Right cardiac atrium (tissue), 5 donors: ENCODE data around the gene CLCNKA. TPM values are rescaled to one million over a fixed set of nuclear protein-coding genes. Genes with fewer than 3 reads are reported as not detected.

ENCODE experiments used
- ATAC-seq, 2 donors: fragments of 200-7000 bp; cut with Tn5 transposase; one replicate each; pipeline versions ENCODE4 v1.8.0 to v1.9.1; 2020; ENCODE audit warnings: moderate library complexity in 2 of 2, mild to moderate bottlenecking in 1 of 2
- DNase-seq, 3 donors: peaks; one replicate each; pipeline ENCODE4 v3.0.0-alpha.2; 2020
- H3K27ac ChIP-seq: one replicate; pipeline ENCODE4 v1.5.1; 2013; ENCODE audit warnings: mild to moderate bottlenecking, low read length, control low read depth, moderate library complexity
- H3K27me3 ChIP-seq: one replicate; pipeline ENCODE4 v1.6.1; 2013; ENCODE audit not compliant: control insufficient read depth, insufficient read depth
- H3K4me1 ChIP-seq: one replicate; pipeline ENCODE4 v1.6.1; 2013; ENCODE audit warnings: low read length; ENCODE audit not compliant: control insufficient read depth, insufficient read depth
- H3K4me3 ChIP-seq: one replicate; pipeline ENCODE4 v1.5.1; 2013; ENCODE audit warnings: low read length, control low read depth
- H3K9me3 ChIP-seq: one replicate; pipeline ENCODE4 v1.6.1; 2013; ENCODE audit warnings: low read length; ENCODE audit not compliant: control insufficient read depth
- WGBS: extraction: QIAGEN DNeasy Blood & Tissue Kit; methylation state at CpG from one replicate; pipeline ENCODE4 v1.1.7; 2013; 5-methylcytosine and 5-hydroxymethylcytosine counted together
- intact Hi-C, 4 donors: fragments of 100-400 bp; cut with DNase I; formaldehyde crosslinking; loops; one replicate each; pipeline versions ENCODE4 v1.11.0 to v1.14.0; 2022 to 2023
- polyA plus RNA-seq: library from polyadenylated mRNA; stranded (reverse); fragments of 200-250 nt; gene quantifications from one replicate; pipeline ENCODE4 v1.2.3, GENCODE V29; 2013
- total RNA-seq, 4 donors: library from RNA; stranded (reverse); fragmentation: NEBNext Ultra II Directional; extraction: Animal tissue kit (Norgen Biotek cat#: 25700); gene quantifications; one replicate each; pipeline ENCODE4 v1.2.1, GENCODE V29; 2021
- donor health status: healthy with polysubstance abuse.
- donor health status: DM: no; HTN: yes; CAD: no.
- donor health status: DM: no; HTN: no; CAD: no.
- donor health status: DM: no; HTN: yes; CAD: no; lungs with severe emphysema.
- donor health status: DM: yes; HTN: yes; CAD: no.

The CLCNKA gene
- total and polyA plus RNA-seq, 5 donors: 0.31 to 0.93 (median 0.52) TPM

DNA sequence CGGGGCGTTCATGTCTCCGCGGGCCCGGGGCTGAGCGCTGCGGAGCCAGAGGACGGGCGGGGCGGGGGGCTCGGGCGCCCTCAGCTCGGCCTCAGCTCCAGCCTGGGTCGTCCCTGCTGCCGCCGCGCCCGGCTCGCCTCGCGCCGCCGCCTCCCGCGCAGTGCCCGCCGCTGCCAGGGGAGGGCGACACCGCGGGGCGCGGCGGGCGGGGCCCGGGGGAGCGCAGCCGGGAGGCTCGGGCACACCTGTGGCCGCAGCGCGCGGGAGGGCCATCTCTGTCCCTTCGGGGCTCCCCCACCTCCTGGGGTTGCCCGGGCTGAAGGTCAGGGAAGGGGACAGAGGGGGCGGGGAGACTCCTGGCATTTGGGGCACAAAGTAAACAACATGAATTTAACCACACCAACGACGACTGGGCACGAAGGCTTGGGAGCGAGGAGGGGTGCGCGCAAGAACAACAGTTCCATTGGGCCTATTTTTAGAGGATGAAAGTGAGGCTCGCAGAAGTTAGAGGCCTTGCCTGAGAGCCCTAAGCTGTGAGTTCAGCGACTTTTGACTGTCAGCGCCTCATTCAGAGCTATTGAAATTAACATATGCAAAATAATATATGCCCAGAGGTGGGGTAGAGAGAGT is 51.8 kb downstream of the CLCNKA start, which contains the start of gene FAM131C:
Gene FAM131C (minus strand): TSS at position 162 of the 630 bp plus-strand sequence. CDS start 209 bp downstream, outside the sequence.
- H3K4me3 ChIP-seq: peak within 1 kb of the TSS; percentile 51
- ATAC-seq (peak in 1 of 2 donors; percentile 4), DNase-seq (peak in 2 of 3 donors; percentile 62 to 67)
- H3K27me3 ChIP-seq: no peaks in the 10 kb centered on the region
- 3% methylated on average over 53 of the region's 54 CpGs for WGBS
- intact Hi-C loops: loop anchor here in 2 of 4 donors (10.0 kb wide), 2 partner anchors 281 to 291 kb away; partner anchors contain the start of genes FBXO42 (in 1 of the 2) and SZRD1 (in 1 of the 2)
- H3K9me3 ChIP-seq: no peaks in the 10 kb centered on the region
- no peak within 1 kb of the TSS for H3K27ac ChIP-seq
- H3K4me1 ChIP-seq: peaks cover 6% of the 10 kb centered on the region

DNA sequence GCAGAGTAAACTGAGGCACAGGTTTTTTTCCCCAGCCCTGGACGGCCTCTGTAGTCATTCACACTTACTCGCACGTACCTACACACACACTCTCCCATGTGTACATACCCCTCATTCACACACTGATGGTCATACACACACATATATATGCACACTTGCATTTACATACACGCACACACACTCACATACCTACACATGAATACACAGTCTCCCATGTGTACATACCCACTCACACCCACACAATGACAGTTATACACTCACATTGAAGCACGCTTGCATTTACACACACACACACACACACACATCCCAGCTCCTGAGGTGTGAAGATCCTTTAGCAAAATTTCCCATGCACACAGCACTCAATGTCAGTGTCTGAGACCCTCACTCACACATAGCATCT is 52.4 kb downstream of the CLCNKA start:
- no peak overlapping the region for H3K27ac ChIP-seq
- DNase-seq (no peak), ATAC-seq (no peak)
- peaks cover 8% of the 10 kb centered on the region for H3K4me1 ChIP-seq
- no peaks in the 10 kb centered on the region for H3K9me3 ChIP-seq
- H3K4me3 ChIP-seq: no peak overlapping the region
- intact Hi-C loops: loop anchor here in 2 of 4 donors (10.0 kb wide), 2 partner anchors 281 to 291 kb away; partner anchors contain the start of genes FBXO42 (in 1 of the 2) and SZRD1 (in 1 of the 2)
- no peaks in the 10 kb centered on the region for H3K27me3 ChIP-seq
- 85% methylated on average over 5 of the region's 5 CpGs for WGBS

DNA sequence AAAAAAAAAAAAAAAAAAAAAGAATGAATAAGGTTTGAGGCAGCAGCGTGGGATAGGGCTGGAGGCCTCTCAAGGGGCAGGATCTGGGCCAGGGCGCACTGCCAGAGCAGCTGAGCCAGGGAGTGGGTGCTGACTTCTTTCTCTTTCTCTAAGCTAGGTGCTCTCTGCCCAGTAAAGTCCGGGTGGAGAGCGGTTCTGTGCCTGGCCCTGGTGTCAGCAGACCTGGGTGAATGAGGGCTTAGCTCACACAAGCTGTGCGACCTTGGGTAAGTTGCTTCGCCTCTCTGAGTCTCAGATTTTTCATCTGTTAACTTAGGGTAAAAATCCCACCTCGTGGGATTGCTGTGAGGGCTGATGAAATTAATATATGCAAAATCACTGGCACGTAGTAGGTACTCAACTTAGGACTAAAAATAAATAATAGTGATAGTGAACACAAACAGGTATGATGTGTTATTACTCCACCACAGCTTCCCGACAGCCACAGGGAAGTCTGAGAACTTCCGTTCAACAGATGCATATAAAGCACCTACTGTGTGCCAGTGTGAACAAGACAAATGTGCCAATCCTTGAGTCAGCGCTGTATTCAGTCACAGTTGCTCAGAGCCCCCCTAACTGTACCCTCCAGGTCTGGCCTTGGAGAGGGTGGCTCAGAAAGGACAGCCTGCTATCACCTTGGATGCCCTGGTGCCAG is 53.6 kb downstream of the CLCNKA start:
- intact Hi-C loops: loop anchor here in 3 of 4 donors (5.0 to 10.0 kb wide), 3 partner anchors 279 to 289 kb away; partner anchors contain the start of genes FBXO42 (in 1 of the 3) and SZRD1 (in 1 of the 3)
- Histone ChIP-seq H3K4me3 (no peak overlapping the region), H3K27ac (peak overlapping the region; percentile 60), H3K9me3 (no peaks in the 10 kb centered on the region), H3K27me3 (no peaks in the 10 kb centered on the region), H3K4me1 (peaks cover 8% of the 10 kb centered on the region)
- ATAC-seq (peak; percentile 23 to 28), DNase-seq (peak; percentile 67 to 86 (median 84))
- whole genome bisulfite sequencing: 68% methylated on average over 11 of the region's 11 CpGs

DNA sequence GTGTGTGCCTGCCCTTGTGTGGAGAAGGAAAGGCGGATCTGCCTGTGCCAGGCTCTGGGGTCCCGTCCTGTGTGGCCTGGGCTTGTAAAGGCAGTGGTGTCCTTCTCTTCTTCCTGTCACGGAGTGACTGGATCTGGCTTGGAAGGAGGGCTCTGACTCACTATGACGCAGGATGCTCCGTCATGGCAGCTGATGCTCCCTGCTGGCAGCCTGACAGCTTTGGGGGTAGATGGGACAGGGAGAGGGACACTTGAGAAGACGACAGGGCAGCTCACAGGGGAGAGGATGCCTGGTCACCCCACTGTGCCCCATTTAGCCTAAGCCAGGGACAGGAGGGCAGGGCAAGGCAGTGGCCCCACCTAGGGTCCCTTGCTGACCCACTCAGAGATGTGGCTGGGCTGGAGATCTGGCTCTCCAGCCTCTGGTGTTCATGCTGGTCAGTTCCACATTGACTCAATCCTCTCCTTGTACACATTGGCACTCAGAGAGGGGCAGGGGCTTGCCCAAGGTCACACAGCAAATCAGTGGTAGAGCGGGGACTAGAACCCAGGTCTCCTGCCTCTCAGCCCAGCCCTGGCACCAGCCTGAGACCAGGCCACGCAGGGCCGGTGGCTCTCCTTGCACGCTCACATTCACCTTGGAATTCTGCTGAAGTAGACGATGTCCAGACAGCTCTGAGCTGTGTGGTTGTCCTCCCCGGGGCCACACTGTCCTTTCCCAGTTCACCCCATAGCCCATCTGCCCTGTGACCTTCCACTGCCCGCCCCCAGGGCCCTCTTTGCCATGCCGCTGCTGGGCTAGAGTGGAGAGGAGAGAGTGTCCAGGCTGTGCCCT is 54.4 kb downstream of the CLCNKA start:
- peak; percentile 2 to 50 for ATAC-seq
- Histone ChIP-seq H3K9me3 (no peaks in the 10 kb centered on the region), H3K4me3 (no peak overlapping the region), H3K27me3 (no peaks in the 10 kb centered on the region), H3K27ac (peak overlapping the region; percentile 78), H3K4me1 (peaks cover 8% of the 10 kb centered on the region)
- intact Hi-C loops: loop anchor here in 3 of 4 donors (5.0 to 10.0 kb wide), 3 partner anchors 279 to 289 kb away; partner anchors contain the start of genes FBXO42 (in 1 of the 3) and SZRD1 (in 1 of the 3)
- peak; percentile 68 to 80 (median 76) for DNase-seq
- WGBS: 72% methylated on average over 14 of the region's 14 CpGs

DNA sequence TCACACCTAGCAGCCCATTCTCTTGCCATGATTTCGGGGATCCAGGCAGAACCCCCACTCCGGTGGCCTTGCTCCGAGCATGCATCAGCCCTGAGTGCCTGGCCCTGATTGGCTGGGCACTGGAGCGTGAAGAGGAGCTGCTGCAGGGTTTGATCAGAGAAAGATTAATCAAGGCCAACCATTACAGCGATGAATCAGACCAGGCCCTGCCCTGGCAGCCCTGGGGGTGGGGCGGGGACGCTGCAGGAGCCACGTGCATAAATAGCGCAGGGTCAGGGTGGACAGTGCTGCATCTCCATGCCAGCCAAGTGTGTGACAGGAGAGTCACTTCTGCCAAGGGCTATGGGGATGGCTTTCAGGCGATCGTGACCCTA is 55.0 kb downstream of the CLCNKA start:
- DNase-seq: peak in 1 of 3 donors; percentile 80
- peaks cover 8% of the 10 kb centered on the region for H3K4me1 ChIP-seq
- peak; percentile 32 to 45 for ATAC-seq
- intact Hi-C loops: loop anchor here in 3 of 4 donors (5.0 to 10.0 kb wide), 3 partner anchors 278 to 288 kb away; partner anchors contain the start of genes FBXO42 (in 1 of the 3) and SZRD1 (in 1 of the 3)
- H3K27me3 ChIP-seq: no peaks in the 10 kb centered on the region
- WGBS: 70% methylated on average over 11 of the region's 11 CpGs
- no peaks in the 10 kb centered on the region for H3K9me3 ChIP-seq
- no peak overlapping the region for H3K4me3 ChIP-seq
- peak overlapping the region; percentile 78 for H3K27ac ChIP-seq

DNA sequence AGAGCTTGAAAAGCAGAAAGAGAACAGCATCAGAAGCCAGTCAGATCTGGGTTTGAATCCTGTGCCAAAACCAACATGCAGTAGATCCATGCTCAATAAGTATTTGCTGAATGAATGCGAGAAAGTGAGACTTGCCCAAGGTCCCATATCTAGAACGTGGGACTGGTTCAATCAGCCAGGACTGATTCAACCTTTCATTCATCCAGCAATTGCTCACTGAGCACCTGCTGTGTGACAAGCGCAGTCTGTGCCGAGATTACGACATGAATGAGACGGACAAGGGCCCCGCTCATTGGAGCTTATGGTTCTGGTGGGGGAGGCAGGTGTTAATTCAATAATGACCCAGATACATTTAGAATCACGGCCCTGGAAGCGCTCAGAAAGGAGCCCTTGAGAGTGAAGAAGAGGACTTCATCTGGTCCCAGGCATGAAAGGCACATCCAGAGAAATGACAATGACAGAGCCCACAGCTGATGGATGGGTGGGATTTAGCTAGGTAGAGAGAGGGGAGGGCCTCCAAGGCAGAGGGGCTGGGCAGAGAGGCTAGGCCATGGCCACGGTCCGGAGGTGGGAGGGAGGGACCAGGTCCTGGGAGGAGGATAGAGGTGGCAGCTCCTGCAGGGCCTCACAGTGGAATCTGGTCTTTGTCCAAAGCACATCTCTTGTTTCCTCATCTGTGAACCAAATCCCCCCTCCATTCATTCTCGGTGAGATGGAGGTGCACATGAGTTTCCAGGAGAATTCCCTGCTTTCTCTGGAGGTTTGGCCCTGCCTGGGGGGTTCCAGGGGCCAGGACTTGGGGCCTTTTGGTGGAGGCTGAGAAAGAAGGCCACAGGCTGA is 55.8 kb downstream of the CLCNKA start:
- no peak for DNase-seq
- WGBS: 81% methylated on average over 12 of the region's 12 CpGs
- Histone ChIP-seq H3K4me1 (peaks cover 8% of the 10 kb centered on the region), H3K27me3 (no peaks in the 10 kb centered on the region), H3K4me3 (no peak overlapping the region), H3K9me3 (no peaks in the 10 kb centered on the region), H3K27ac (peak overlapping the region; percentile 40)
- intact Hi-C loops: loop anchor here (2.0 to 10.0 kb wide), 4 partner anchors 109 to 287 kb away; partner anchors contain the start of genes FBXO42 (in 1 of the 4) and SZRD1 (in 1 of the 4)
- no peak for ATAC-seq

DNA sequence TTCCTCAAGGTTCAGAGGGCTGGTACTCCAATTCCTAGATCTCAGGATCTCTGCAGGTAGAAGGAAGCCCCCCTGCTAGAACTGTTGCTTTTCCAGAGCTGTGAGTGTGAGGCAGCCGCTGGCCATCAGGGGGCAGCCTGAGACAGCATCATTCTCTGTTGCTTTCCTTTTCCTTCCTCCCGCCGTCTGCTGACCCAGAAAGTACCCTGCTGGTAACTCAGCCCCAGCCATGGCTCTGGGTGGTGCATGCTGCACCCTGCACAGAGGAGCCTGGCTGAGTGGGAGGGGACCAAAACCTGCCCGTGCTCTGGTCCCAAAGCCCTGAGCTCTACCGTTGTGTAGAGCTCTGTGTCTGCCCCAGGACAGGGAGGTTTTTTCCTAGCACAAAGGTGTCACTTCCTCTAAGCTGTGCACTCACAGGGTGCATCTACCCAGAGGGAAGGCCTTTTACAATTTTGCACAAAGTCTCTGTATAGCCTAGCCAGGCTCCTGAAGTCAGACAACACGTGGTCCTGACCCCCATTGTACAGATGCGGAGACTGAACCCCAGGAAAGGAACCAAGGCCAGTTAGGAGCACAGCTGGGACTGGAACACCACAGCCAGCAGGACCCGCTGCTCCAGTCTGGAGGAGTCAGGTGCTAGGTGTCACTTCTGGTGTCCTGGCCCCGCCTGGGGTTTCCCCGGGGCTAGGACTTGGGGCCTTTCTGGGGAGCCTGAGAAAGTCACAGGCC is 57.3 kb downstream of the CLCNKA start:
- no peak overlapping the region for H3K27ac ChIP-seq
- peak; percentile 59 to 69 for ATAC-seq
- no peak overlapping the region for H3K4me3 ChIP-seq
- intact Hi-C loops: loop anchor here (2.0 to 10.0 kb wide), 4 partner anchors 108 to 286 kb away; partner anchors contain the start of genes FBXO42 (in 1 of the 4) and SZRD1 (in 1 of the 4)
- H3K27me3 ChIP-seq: no peaks in the 10 kb centered on the region
- H3K9me3 ChIP-seq: no peaks in the 10 kb centered on the region
- WGBS: 36% methylated on average over 10 of the region's 10 CpGs
- peak; percentile 70 to 93 (median 91) for DNase-seq
- peaks cover 8% of the 10 kb centered on the region for H3K4me1 ChIP-seq

DNA sequence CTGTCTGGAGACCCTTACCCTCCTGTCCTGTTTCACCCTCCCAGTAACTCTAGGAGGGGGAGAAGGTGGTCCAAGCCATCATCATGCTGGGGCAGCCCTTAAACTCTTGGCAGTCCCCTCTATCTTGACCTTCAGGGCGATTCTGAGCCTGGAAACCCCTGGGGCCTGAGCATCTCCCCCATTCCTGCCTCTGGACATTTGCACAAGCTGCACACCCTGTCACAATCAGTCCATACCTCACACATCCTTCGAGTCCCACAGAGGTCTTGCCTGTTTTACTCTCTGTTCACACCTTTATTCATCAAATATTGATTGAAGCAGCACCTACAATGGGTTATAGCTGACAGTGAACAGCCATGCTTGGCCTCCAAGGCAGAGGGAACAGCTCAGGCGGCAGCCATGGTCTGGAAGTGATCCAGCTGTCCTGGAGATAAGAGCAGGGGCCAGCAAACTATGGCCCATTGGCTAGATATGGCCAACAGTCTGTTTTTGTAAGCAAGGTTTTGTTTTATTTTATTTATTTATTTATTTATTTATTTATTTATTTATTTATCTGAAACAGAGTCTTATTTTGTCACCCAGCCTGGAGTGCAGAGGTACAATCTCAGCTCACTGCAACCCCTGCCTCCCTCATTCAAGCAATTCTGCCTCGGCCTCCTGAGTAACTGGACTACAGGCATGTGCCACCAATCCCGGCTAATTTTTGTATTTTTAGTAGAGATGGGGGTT is 58.8 kb downstream of the CLCNKA start:
- DNase-seq (peak in 2 of 3 donors; percentile 61 to 74), ATAC-seq (no peak)
- Histone ChIP-seq H3K27me3 (no peaks in the 10 kb centered on the region), H3K4me1 (peaks cover 8% of the 10 kb centered on the region), H3K4me3 (no peak overlapping the region), H3K27ac (no peak overlapping the region), H3K9me3 (no peaks in the 10 kb centered on the region)
- intact Hi-C loops: loop anchor here in 1 of 4 donors (10.0 kb wide), 1 partner anchor 54 kb away; no protein-coding TSS in a partner anchor
- WGBS: 75% methylated on average over 5 of the region's 5 CpGs

DNA sequence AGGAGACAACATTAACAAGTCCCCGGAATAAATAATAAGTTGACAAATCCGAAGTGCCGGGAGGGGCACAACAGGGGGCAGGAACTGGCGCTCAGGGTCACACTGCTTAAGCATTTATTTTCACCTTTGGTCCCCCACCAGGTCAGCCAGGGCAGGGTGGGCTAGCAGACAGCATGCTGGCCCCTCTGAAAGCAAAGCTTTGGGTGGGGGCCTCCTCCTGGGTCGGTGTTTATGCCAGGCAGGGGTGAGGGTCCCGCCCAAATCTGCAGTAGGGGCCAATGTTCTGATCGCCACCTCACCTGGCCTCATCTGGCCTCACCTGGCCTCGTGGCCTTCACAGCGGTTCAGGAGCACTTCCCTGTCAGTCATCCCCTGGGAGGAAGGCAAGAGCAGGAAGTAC is 59.8 kb downstream of the CLCNKA start:
- H3K4me3 ChIP-seq: no peak overlapping the region
- WGBS: 83% methylated on average over 9 of the region's 9 CpGs
- no peaks in the 10 kb centered on the region for H3K9me3 ChIP-seq
- DNase-seq: peak in 1 of 3 donors; percentile 34
- no peak overlapping the region for H3K27ac ChIP-seq
- H3K4me1 ChIP-seq: peaks cover 2% of the 10 kb centered on the region
- no peaks in the 10 kb centered on the region for H3K27me3 ChIP-seq
- intact Hi-C loops: loop anchor here in 1 of 4 donors (10.0 kb wide), 1 partner anchor 53 kb away; no protein-coding TSS in a partner anchor
- no peak for ATAC-seq
